T-helper 1 cell treated with Interleukin-12 subunit alpha and Interleukin-12 subunit beta and Interleukin-4 antibody, amounts not matched to agents 30 μg/mL and 1 μg/mL, for 36 hours (primary cell): ENCODE data around the gene CATSPERZ.
A peak's percentile ranks its signal among the peaks of the same experiment; 100 is the strongest.
"Not testable (repeated sequence)": the region's sequence is repeated elsewhere in the genome, so short reads cannot be mapped to it uniquely, and the experiment has no call there.

ENCODE experiments used
- H3K27ac Mint-ChIP-seq: one replicate; pipeline ENCODE4 v1.8.0; 2021; ENCODE audit warnings: mild to moderate bottlenecking, mixed read lengths
- H3K27me3 Mint-ChIP-seq: one replicate; pipeline ENCODE4 v1.8.0; 2021; ENCODE audit warnings: low read depth, mixed read lengths
- H3K36me3 Mint-ChIP-seq: one replicate; pipeline ENCODE4 v1.8.0; 2021; ENCODE audit warnings: low read depth, mixed read lengths
- H3K4me1 Mint-ChIP-seq: one replicate; pipeline ENCODE4 v1.8.0; 2021; ENCODE audit warnings: low read depth, mixed read lengths
- H3K4me3 Mint-ChIP-seq: one replicate; pipeline ENCODE4 v1.8.0; 2021; ENCODE audit warnings: mild to moderate bottlenecking, moderate library complexity, mixed read lengths
- H3K9me3 Mint-ChIP-seq: one replicate; pipeline ENCODE4 v1.8.0; 2021; ENCODE audit warnings: mixed read lengths

CATSPERZ gene

DNA sequence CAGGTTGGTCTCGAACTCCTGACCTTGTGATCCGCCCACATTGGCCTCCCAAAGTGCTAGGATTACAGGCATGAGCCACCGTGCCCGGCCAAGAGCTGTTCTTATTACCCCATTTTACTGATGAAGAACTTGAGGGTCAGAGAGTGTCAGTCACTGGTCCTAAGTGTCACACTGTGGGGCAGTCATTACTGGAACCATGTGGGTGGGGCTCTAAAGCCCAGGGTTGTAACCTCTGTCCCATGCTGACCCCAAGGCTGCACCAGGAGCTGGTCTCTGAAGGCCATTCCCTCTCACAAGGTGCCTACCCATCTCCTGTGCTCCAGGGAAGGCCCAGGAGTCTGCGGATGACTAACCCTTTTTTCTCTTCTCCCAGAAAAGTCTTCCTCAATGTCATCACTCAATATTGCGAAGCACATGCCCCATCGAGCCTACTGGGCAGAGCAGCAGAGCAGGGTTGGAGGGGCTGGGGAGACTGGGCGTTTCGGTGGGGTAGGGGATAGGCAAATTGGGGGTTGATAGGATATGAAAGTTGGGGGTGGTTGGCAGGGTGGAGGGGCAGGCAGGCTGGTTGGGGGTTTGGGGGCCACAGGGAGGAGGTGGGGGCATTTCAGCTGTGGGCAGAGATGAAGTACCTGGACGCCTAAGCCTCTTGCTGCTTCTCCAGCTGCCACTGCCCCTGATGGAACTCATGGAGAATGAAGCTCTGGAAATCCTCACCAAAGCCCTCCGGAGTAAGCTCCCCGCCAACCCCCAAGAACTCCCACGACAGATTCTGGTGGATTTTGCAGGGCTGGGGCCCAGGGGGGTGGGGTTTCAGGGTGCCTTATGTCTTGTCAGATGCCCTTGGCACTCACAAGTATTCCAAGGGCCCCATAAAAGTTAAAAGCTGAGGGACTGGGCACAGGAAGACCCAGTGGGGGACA, 3.2 kb downstream of the CATSPERZ start:
- peaks cover 7% of the 10 kb centered on the region for H3K36me3 Mint-ChIP-seq
- no peaks in the 10 kb centered on the region for H3K9me3 Mint-ChIP-seq
- H3K27me3 Mint-ChIP-seq = peaks cover 27% of the 10 kb centered on the region
- peak overlapping the region; percentile 93 for H3K27ac Mint-ChIP-seq
- H3K4me3 Mint-ChIP-seq = no peak overlapping the region
- peaks cover 29% of the 10 kb centered on the region for H3K4me1 Mint-ChIP-seq

DNA sequence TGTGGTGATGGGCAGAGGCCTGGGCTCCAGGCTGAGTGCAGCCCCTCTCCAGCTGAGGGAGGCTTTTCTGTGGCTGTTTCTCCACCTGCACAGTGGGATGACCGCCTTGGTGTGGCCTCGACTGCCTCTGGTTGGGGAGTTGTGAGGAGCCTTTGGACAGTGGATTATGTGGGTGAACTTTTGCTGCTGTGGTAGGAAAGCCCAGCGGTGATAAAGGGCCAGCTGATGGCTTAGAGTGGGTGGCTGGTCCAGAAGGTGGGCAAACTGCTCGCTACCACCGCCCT, 3.8 kb downstream of the CATSPERZ start:
- H3K27ac Mint-ChIP-seq = peak overlapping the region; percentile 93
- H3K27me3 Mint-ChIP-seq = peaks cover 21% of the 10 kb centered on the region
- no peaks in the 10 kb centered on the region for H3K9me3 Mint-ChIP-seq
- H3K4me1 Mint-ChIP-seq = peaks cover 28% of the 10 kb centered on the region
- peak overlapping the region; percentile 90 for H3K4me3 Mint-ChIP-seq
- H3K36me3 Mint-ChIP-seq = peaks cover 7% of the 10 kb centered on the region

DNA sequence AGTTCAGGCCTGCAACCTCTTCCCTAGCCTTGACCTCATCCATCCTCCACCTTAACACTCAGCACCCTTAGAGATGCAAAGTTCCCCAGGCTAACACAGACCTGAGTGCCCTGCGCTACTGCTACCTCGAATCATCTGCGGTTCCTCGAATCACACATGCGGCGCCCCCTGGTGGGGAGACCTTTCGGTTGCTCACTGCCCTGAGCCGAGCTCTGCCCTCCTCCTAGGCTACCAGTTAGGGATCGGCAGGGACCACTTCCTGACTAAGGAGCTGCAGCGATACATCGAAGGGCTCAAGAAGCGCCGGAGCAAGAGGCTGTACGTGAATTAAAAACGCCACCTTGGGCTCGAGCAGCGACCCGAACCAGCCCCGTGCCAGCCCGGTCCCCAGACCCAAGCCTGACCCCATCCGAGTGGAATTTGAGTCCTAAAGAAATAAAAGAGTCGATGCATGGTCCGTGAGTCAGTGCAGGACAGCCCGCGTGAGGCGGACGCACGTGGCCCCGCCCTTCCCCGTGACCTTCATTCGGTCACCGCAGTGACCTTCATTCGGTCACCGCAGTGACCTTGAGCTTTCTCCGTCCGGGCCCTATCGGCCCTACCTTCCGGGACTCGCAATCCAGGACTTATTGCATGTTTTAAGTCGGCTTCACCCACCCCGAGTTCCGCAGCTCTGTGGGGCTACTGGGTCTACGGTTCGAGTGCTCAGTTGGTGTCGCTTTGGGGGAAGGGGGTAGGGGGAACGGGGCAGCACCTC, 4.3 kb downstream of the CATSPERZ start:
- Mint-ChIP-seq H3K4me3 (peak overlapping the region; percentile 90), H3K9me3 (no peaks in the 10 kb centered on the region), H3K36me3 (peaks cover 7% of the 10 kb centered on the region), H3K27me3 (peaks cover 15% of the 10 kb centered on the region), H3K27ac (peak overlapping the region; percentile 93), H3K4me1 (peaks cover 28% of the 10 kb centered on the region)

DNA sequence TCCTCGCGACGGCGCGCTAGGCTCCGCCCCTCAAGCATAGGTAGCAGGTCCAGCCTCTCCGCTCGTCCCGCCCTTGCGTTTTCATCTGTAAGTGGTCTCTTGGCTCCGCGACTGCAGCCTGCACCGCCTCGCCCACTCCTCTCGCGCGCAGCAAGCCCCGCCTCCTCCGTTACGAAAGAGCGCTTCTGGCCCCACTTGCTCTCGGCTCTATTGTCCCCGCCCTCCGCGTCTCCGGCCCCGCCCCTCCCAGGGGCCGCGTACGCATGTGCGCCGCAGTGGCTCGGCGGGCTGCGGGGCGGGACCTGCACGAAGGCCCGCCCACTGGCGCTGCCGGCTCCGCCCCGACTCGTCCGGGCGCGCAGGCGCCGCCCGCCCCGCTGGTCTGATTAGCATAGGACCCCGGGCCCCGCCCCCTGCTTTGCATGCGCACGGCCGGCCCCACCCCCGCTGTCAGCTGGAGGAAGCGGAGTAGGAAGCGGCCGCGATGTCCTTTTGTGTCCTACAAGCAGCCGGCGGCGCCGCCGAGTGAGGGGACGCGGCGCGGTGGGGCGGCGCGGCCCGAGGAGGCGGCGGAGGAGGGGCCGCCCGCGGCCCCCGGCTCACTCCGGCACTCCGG, 5.0 kb downstream of the CATSPERZ start, which contains the start of gene ESRRA:
ESRRA (plus strand) TSS at position 450 of the 616 bp plus-strand sequence. CDS start 1,656 bp downstream, outside the sequence.
- peak within 1 kb of the TSS; percentile 93 for H3K27ac Mint-ChIP-seq
- H3K36me3 Mint-ChIP-seq = peaks cover 7% of the 10 kb centered on the region
- H3K27me3 Mint-ChIP-seq = peaks cover 10% of the 10 kb centered on the region
- no peaks in the 10 kb centered on the region for H3K9me3 Mint-ChIP-seq
- peak within 1 kb of the TSS; percentile 96 for H3K4me3 Mint-ChIP-seq
- H3K4me1 Mint-ChIP-seq = peaks cover 26% of the 10 kb centered on the region

DNA sequence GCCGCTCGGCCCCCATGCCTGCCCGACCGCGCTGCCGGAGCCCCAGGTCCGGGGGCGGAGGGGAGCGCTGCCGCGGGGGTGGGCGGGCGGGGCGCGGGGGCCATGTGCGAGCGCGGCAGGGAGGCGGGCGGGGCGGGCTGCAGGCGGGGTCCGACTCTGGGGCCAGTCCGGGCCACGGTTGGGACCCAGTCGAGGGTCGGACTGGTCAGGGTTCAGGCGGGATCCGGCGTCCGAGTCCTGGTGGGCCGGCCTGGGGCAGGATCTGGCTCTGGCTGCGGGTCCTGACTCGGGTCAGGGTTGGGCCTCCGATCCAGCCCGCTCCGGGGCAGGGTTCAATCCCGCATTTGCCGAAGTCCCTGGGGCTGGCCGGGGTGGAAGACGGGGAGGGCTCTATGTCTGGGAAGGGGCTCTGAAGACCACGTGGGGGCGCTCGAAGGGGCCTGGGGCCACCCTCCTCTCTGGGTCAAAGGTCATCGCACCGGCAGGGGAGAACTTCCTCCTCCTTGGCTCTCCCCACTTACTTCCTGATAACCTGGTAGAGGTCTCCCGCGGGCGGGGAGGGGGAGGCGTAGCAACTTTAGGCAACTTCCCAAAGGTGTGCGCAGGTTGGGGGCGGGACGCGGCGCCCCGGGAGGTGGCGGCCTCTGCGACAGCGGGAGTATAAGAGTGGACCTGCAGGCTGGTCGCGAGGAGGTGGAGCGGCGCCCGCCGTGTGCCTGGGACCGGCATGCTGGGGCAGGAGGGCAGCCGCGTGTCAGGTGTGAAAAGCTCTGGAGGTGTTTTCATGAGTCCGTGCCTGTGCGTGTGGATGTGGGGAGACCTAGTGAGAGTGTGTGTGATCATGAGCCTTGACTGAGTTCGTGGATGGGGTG, 5.8 kb downstream of the CATSPERZ start:
- H3K4me3 Mint-ChIP-seq = peak overlapping the region; percentile 96

DNA sequence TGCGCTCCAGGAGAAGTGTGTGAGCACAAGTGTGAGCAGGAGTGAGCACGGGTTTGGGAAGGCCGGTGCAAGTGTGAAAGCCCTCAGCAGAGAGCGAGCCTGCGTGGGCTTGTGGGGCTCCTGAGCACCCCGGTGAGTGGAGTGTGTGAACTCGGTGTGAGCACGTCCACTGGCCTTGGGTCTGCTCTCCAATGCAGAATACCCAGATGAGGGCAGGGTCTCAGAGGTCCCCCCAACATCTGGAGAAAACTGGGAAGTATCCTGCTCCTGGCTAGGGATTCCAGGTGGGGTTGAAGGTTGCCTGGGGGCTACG, 6.4 kb downstream of the CATSPERZ start:
- H3K9me3 Mint-ChIP-seq = no peaks in the 10 kb centered on the region
- peak overlapping the region; percentile 96 for H3K4me3 Mint-ChIP-seq
- peak overlapping the region; percentile 90 for H3K27ac Mint-ChIP-seq
- H3K36me3 Mint-ChIP-seq = peaks cover 7% of the 10 kb centered on the region
- H3K27me3 Mint-ChIP-seq = no peaks in the 10 kb centered on the region
- peaks cover 18% of the 10 kb centered on the region for H3K4me1 Mint-ChIP-seq

More for the DNA sequence above, 5.8 kb downstream of the CATSPERZ start:
- Mint-ChIP-seq H3K36me3 (peaks cover 7% of the 10 kb centered on the region), H3K27ac (peak overlapping the region; percentile 90), H3K4me1 (peaks cover 18% of the 10 kb centered on the region), H3K9me3 (no peaks in the 10 kb centered on the region), H3K27me3 (peaks cover 2% of the 10 kb centered on the region)

DNA sequence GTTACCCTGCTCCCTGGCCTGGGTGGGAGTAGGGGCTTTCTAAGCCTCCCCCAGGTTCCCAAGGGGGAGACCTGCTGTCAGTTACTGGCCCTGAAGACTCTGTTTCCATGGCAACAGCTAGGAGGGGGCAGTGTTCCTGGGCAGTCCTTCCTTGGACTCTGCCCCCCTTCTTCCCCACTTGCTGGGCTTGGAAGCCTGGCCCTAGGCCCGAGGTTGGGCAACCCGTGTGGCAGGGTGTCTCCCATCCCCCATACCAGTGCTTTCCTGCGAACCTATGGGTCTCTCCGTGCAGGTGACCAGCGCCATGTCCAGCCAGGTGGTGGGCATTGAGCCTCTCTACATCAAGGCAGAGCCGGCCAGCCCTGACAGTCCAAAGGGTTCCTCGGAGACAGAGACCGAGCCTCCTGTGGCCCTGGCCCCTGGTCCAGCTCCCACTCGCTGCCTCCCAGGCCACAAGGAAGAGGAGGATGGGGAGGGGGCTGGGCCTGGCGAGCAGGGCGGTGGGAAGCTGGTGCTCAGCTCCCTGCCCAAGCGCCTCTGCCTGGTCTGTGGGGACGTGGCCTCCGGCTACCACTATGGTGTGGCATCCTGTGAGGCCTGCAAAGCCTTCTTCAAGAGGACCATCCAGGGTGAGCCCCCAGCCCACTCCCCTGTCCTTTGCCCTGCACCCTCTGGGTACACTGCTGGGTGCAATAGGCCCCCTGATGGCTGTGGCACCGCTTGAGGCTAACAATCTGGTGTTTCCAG, 6.9 kb downstream of the CATSPERZ start:
- no peaks in the 10 kb centered on the region for H3K27me3 Mint-ChIP-seq
- no peak overlapping the region for H3K27ac Mint-ChIP-seq
- H3K36me3 Mint-ChIP-seq = peaks cover 7% of the 10 kb centered on the region
- peak overlapping the region; percentile 96 for H3K4me3 Mint-ChIP-seq
- H3K9me3 Mint-ChIP-seq = no peaks in the 10 kb centered on the region
- H3K4me1 Mint-ChIP-seq = peaks cover 18% of the 10 kb centered on the region

DNA sequence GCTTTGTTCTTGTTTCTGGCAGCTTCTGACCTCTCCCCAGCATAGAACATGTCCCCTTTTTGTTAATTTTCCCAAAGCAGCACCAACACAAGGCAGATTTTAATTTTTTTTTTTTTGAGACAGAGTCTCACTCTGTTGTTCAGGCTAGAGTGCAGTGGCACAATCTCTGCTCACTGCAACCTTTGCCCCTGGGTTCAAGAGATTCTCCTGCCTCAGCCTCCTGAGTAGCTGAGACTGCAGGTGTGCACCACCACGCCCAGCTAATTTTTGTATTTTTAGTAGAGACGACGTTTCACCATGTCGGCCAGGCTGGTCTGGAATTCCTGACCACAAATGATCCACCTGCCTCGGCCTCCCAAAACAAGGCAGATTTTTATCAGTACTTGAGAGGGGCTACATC, 7.6 kb downstream of the CATSPERZ start:
- Mint-ChIP-seq H3K4me1 (peaks cover 25% of the 10 kb centered on the region), H3K4me3 (peak overlapping the region; percentile 51), H3K27ac (peak overlapping the region; percentile 69)
- not testable (repeated sequence) for H3K9me3 Mint-ChIP-seq, H3K36me3 Mint-ChIP-seq, H3K27me3 Mint-ChIP-seq

DNA sequence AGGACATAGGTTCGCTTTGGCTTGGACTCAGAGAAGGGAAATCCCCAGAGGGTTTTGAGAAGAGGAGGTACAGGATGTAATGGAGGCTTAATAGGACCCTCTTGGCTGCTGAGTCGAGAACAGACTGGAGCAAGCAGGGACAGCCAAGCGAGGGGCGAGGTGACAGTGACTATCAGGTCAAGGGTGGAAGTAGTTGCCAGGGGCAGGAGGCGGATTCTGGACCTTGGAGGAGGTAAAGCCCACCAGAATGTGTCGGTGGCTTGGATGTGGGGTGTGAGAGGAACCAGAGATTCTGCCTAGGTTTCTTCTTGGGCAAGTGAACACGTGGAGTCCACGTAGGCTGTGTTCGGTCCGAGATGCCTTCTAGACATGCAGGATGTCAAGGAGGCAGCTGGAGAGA, 12.8 kb downstream of the CATSPERZ start:
- H3K36me3 Mint-ChIP-seq = peaks cover 17% of the 10 kb centered on the region
- H3K4me3 Mint-ChIP-seq = peak overlapping the region; percentile 44
- H3K27ac Mint-ChIP-seq = peak overlapping the region; percentile 69
- H3K9me3 Mint-ChIP-seq = no peaks in the 10 kb centered on the region
- H3K4me1 Mint-ChIP-seq = peaks cover 25% of the 10 kb centered on the region
- H3K27me3 Mint-ChIP-seq = no peaks in the 10 kb centered on the region

DNA sequence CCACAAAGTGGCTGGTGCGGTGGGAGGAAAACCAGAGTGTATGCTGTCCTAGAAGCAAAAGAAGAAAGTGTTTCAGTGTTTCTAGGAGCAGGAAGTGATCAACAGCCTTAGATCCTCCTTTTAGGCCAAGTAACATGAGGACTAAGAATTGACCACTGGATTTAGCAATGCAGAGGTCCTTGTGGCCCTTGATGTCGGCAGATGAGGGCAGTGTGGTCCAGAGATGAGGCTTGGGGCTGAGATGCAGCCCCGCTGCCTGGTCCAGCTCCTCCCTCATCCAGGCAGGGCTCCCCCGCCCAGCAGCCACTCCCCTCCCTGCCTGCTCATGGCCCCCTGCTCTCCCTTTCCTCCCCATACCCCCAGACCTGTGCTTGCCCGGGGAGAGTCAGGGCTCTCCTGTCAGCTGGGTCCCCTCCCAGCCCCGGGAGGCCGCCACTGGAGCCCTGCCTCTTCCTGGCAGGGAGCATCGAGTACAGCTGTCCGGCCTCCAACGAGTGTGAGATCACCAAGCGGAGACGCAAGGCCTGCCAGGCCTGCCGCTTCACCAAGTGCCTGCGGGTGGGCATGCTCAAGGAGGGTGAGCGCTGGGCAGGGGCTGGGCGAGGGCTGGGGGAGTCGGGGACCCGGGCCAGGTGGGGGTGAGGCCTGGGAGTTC, 13.5 kb downstream of the CATSPERZ start:
- Mint-ChIP-seq H3K36me3 (peaks cover 17% of the 10 kb centered on the region), H3K27ac (no peak overlapping the region)

DNA sequence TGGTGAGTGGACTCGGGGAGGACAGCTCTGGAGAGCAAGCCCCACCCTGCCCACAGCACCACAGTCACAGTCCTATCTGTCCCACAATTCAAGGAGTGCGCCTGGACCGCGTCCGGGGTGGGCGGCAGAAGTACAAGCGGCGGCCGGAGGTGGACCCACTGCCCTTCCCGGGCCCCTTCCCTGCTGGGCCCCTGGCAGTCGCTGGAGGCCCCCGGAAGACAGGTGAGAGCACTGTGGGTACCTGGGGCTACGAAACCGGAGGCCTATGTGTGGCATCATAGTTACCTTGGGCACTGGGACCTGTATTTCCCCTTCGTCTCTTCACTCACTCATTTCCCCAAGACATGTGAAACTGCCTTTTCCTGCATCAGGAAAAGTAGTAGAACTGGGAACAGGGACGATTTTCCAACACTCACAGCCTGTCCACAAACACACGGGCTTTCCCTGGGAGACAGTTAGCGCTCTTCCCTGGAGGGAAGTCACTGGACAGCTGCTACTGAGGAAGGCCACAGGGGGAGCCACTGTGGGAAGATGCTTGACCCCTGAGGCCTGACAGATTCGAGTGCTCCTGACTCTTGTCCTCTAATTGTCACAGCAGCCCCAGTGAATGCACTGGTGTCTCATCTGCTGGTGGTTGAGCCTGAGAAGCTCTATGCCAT, 14.1 kb downstream of the CATSPERZ start:
- H3K4me1 Mint-ChIP-seq = peaks cover 29% of the 10 kb centered on the region
- no peak overlapping the region for H3K27ac Mint-ChIP-seq
- H3K36me3 Mint-ChIP-seq = peaks cover 20% of the 10 kb centered on the region
- H3K9me3 Mint-ChIP-seq = no peaks in the 10 kb centered on the region
- H3K27me3 Mint-ChIP-seq = no peaks in the 10 kb centered on the region
- H3K4me3 Mint-ChIP-seq = no peak overlapping the region

More for the DNA sequence above, 13.5 kb downstream of the CATSPERZ start:
- Mint-ChIP-seq H3K4me3 (no peak overlapping the region), H3K27me3 (no peaks in the 10 kb centered on the region), H3K9me3 (no peaks in the 10 kb centered on the region), H3K4me1 (peaks cover 25% of the 10 kb centered on the region)

DNA sequence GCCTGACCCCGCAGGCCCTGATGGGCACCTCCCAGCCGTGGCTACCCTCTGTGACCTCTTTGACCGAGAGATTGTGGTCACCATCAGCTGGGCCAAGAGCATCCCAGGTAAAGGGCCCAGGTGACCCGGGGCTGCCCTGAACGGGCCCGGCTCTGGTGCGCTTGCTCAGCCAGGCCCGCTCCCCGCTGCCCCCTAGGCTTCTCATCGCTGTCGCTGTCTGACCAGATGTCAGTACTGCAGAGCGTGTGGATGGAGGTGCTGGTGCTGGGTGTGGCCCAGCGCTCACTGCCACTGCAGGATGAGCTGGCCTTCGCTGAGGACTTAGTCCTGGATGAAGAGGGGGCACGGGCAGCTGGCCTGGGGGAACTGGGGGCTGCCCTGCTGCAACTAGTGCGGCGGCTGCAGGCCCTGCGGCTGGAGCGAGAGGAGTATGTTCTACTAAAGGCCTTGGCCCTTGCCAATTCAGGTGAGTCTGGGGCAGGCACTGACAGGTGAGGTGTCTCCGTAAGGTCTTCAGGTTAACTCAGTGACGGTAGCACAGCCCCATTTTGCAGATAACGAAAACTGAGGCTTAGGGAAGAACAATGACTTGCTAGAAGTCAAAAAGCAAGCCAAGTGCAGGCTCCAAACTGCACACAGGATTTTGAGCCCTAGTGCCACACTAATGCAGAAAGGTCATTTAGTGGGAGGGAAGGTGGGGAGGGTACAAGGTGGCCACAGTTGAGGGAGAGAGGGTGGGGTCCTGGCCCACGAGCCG, 14.8 kb downstream of the CATSPERZ start:
- H3K27ac Mint-ChIP-seq = no peak overlapping the region
- H3K9me3 Mint-ChIP-seq = no peaks in the 10 kb centered on the region
- H3K27me3 Mint-ChIP-seq = no peaks in the 10 kb centered on the region
- H3K4me3 Mint-ChIP-seq = no peak overlapping the region
- peaks cover 30% of the 10 kb centered on the region for H3K4me1 Mint-ChIP-seq
- peaks cover 21% of the 10 kb centered on the region for H3K36me3 Mint-ChIP-seq
